HCT116 (cell line): ENCODE data around the gene TRPM5. TPM values are rescaled to one million over a fixed set of nuclear protein-coding genes. Genes with fewer than 3 reads are reported as not detected.

ENCODE experiments used
- ATAC-seq: fragments of 200-7000 bp; cut with Tn5 transposase; 2 replicates; pipeline ENCODE4 v1.9.1; 2020; ENCODE audit warnings: mild to moderate bottlenecking, moderate library complexity
- BruUV-seq: library from RNA; stranded (reverse); fragments of 400-500 nt; replicated peaks from 2 replicates; lab custom pipeline; 2021; lab: Mats Ljungman, UMichigan
- CTCF ChIA-PET: fragments of 300-600 bp; sonication (Branson Sonifier 250); formaldehyde crosslinking; loops from one replicate; lab custom pipeline; 2021; ENCODE audit warnings: antibody characterized with exemption; lab: Charles Lee
- POLR2A ChIA-PET: fragments of 300-600, 350-600 bp; sonication (Branson Sonifier 250); formaldehyde crosslinking; loops from one replicate; lab custom pipeline; 2021; ENCODE audit warnings: antibody characterized with exemption; lab: Charles Lee
- RAD21 ChIA-PET, 2 experiments: fragments of 300-600 bp; sonication (Branson Sonifier 250); formaldehyde crosslinking; loops; one replicate each; lab custom pipeline; 2023; ENCODE audit warnings: low total read pairs in 2 of 2; ENCODE audit not compliant: uncharacterized antibody in 2 of 2, unreplicated experiment in 2 of 2, low non-redundant PET in 1 of 2; lab: Charles Lee
- DNase-seq: peaks from one replicate; pipeline ENCODE4 v3.0.0-alpha.2; 2010; ENCODE audit warnings: low read depth, low spot score
- H2AFZ ChIP-seq: fragments of 200-600 bp; shearing (Covaris generic), sonication (generic); 2 replicates; pipeline ENCODE4 v1.6.1; 2017; ENCODE audit warnings: low read depth, mixed run types, mixed read lengths, antibody characterized with exemption, low read length; ENCODE audit not compliant: poor library complexity, severe bottlenecking
- H3K27ac ChIP-seq: 2 replicates; pipeline ENCODE4 v1.5.1; 2012; ENCODE audit warnings: low read depth, low read length
- H3K27me3 ChIP-seq: fragments of 200-600 bp; sonication (generic); 2 replicates; pipeline ENCODE4 v1.6.1; 2016; ENCODE audit warnings: mixed run types, low read length, mixed read lengths; ENCODE audit not compliant: insufficient read depth
- H3K36me3 ChIP-seq, 2 experiments: fragments of 200-500 bp in 1 of 2; fragments of 200-600 bp in 1 of 2; sonication (Bioruptor generic) in 1 of 2; sonication (generic) in 1 of 2; 2 replicates each; pipeline versions ENCODE4 v1.5.1 to v1.6.1; 2014 to 2016; ENCODE audit warnings: low read length in 2 of 2, inconsistent platforms in 1 of 2, mixed read lengths in 1 of 2, mixed run types in 1 of 2; ENCODE audit not compliant: insufficient read depth in 2 of 2, control insufficient read depth in 1 of 2
- H3K4me1 ChIP-seq, 2 experiments: fragments of 200-600 bp in 1 of 2; sonication (generic) in 1 of 2; 2 replicates each; pipeline versions ENCODE4 v1.5.1 to v1.6.1; 2012 to 2017; ENCODE audit warnings: low read length in 2 of 2, inconsistent platforms in 1 of 2, mild to moderate bottlenecking in 1 of 2, mixed read lengths in 1 of 2, mixed run types in 1 of 2, moderate library complexity in 1 of 2; ENCODE audit not compliant: insufficient read depth in 2 of 2, control insufficient read depth in 1 of 2
- H3K4me2 ChIP-seq: fragments of 200-600 bp; sonication (generic); 2 replicates; pipeline ENCODE4 v1.6.1; 2017; ENCODE audit warnings: mixed run types, low read length, mixed read lengths
- H3K4me3 ChIP-seq, 2 experiments: fragments of 200-600 bp in 1 of 2; sonication (generic) in 1 of 2; replicated peaks in 1 of 2; 2 replicates each; pipeline ENCODE4 v1.5.1; 2011 to 2016; ENCODE audit warnings: low read length in 2 of 2, control low read depth in 1 of 2, low read depth in 1 of 2, mild to moderate bottlenecking in 1 of 2, mixed read lengths in 1 of 2, mixed run types in 1 of 2
- H3K79me2 ChIP-seq: fragments of 200-600 bp; sonication (generic); 2 replicates; pipeline ENCODE4 v1.6.1; 2017; ENCODE audit warnings: mild to moderate bottlenecking, mixed run types, low read length, moderate library complexity, mixed read lengths; ENCODE audit not compliant: insufficient read depth
- H3K9ac ChIP-seq: fragments of 200-600 bp; sonication (generic); 2 replicates; pipeline ENCODE4 v1.6.1; 2016; ENCODE audit warnings: low read length, mixed read lengths
- H3K9me2 ChIP-seq: fragments of 200-600 bp; sonication (generic), shearing (Covaris generic); 2 replicates; pipeline ENCODE4 v1.6.1; 2017; ENCODE audit warnings: mixed run types, mild to moderate bottlenecking, moderate library complexity; ENCODE audit not compliant: insufficient read depth
- H3K9me3 ChIP-seq, 2 experiments: fragments of 200-500 bp in 1 of 2; fragments of 200-600 bp in 1 of 2; sonication (Bioruptor generic) in 1 of 2; sonication (generic) in 1 of 2; 2 replicates each; pipeline ENCODE4 v1.6.1; 2014 to 2017; ENCODE audit warnings: low read length in 2 of 2, mixed read lengths in 2 of 2, inconsistent platforms in 1 of 2, low read depth in 1 of 2, mild to moderate bottlenecking in 1 of 2, mixed run types in 1 of 2, moderate library complexity in 1 of 2; ENCODE audit not compliant: control insufficient read depth in 1 of 2, insufficient read depth in 1 of 2
- H4K20me1 ChIP-seq: fragments of 200-600 bp; sonication (generic), shearing (Covaris generic); 2 replicates; pipeline ENCODE4 v1.6.1; 2017; ENCODE audit warnings: mixed run types, mild to moderate bottlenecking, moderate library complexity; ENCODE audit not compliant: insufficient read depth
- CBX3 ChIP-seq: IDR thresholded peaks from 2 replicates; pipeline ENCODE4 v1.6.1; 2012; ENCODE audit warnings: low read depth
- EGR1 ChIP-seq: IDR thresholded peaks from 2 replicates; pipeline ENCODE4 v1.6.1; 2012; ENCODE audit warnings: low read depth
- ELF1 ChIP-seq: IDR thresholded peaks from 2 replicates; pipeline ENCODE4 v1.6.1; 2012; ENCODE audit warnings: low read depth, borderline replicate concordance
- POLR2A ChIP-seq: IDR thresholded peaks from 2 replicates; pipeline ENCODE4 v1.7.0; 2011; ENCODE audit warnings: borderline replicate concordance; ENCODE audit not compliant: insufficient read depth, insufficient read length; ENCODE audit errors: extremely low read depth
- POLR2AphosphoS5 ChIP-seq: IDR thresholded peaks from 2 replicates; pipeline ENCODE4 v1.6.1; 2011; ENCODE audit warnings: mild to moderate bottlenecking, low read depth, low read length, moderate library complexity
- RAD21 ChIP-seq: IDR thresholded peaks from 2 replicates; pipeline ENCODE4 v1.6.1; 2012; ENCODE audit warnings: low read depth, mild to moderate bottlenecking
- SIN3A ChIP-seq: IDR thresholded peaks from 2 replicates; pipeline ENCODE4 v1.6.1; 2012; ENCODE audit warnings: low read depth
- SP1 ChIP-seq: IDR thresholded peaks from 2 replicates; pipeline ENCODE4 v1.6.1; 2012; ENCODE audit warnings: low read depth
- SRF ChIP-seq: IDR thresholded peaks from 2 replicates; pipeline ENCODE4 v1.6.1; 2012; ENCODE audit warnings: low read depth
- TCF7L2 ChIP-seq: IDR thresholded peaks from 2 replicates; pipeline ENCODE4 v1.7.0; 2011; ENCODE audit warnings: borderline replicate concordance, inconsistent platforms; ENCODE audit not compliant: insufficient read depth, insufficient read length; ENCODE audit errors: extremely low read depth
- ZFX ChIP-seq: fragments of 450-650 bp; IDR thresholded peaks from 2 replicates; pipeline ENCODE4 v1.6.1; 2017
- intact Hi-C: fragments of 100-400 bp; cut with micrococcal nuclease; formaldehyde crosslinking; loops from 2 replicates; pipeline ENCODE4 v1.10.0; 2022
- total RNA-seq: library from RNA; stranded (reverse); gene quantifications from one replicate; pipeline ENCODE4 v1.2.1, GENCODE V29; 2021; ENCODE audit not compliant: unreplicated experiment
- TF ChIP-seq, protein P1 (sequence below): IDR thresholded peaks from 2 replicates; pipeline ENCODE4 v1.6.1; 2012

Gene TRPM5
- total RNA-seq, 1 experiment from 2014 or later: 0.07 TPM

DNA sequence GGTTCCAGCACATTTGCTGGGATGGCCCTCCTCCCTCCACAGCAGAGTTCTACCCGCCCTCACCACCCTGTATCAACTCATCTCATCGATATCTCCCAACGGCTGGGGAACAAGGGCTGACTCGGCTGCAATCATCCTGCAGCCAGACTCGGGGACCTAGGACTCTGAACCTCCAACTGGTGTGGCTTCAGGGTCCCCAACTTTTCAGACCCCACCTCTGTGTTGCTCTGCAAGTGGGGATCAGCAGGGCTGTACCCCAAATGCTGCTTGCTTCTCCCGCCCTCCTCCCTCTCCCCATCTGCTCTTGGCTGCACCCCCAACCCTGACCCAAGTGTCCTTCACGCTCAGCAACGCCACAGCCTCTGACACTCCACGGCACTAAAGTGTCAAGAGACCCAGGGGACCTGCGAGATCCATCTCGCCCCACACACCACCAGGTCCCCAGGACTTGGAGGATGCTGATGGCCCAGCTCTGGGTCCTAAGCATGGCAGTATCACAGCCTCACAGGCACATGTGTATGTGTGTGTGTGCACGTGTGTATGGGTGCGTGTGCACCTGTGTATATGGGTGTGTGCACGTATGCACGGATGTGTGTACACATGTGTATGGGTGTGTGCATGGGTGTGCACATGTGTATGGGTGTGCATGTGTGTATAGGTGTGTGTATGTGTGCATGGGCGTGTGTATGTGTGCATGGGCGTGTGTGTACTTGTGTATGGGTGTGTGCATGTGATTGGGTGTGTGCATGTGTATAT, 26.9 kb upstream of the TRPM5 start:
- no peaks in the 10 kb centered on the region for H3K9me2 ChIP-seq
- ChIA-PET POLR2A (no interaction called here), RAD21 (no interaction called here), CTCF (no interaction called here)
- no peak overlapping the region for H3K27ac ChIP-seq
- TF ChIP-seq SRF: no peak
- H3K79me2 ChIP-seq: no peaks in the 10 kb centered on the region
- ATAC-seq: no peak
- H2AFZ ChIP-seq: no peak overlapping the region
- no peaks in the 10 kb centered on the region for H3K4me1 ChIP-seq
- no peak overlapping the region for H3K4me2 ChIP-seq
- H3K36me3 ChIP-seq: no peaks in the 10 kb centered on the region
- H3K9me3 ChIP-seq: no peaks in the 10 kb centered on the region
- no peaks in the 10 kb centered on the region for H4K20me1 ChIP-seq
- H3K4me3 ChIP-seq: no peak overlapping the region
- no TSS peak for BruUV-seq
- no peaks in the 10 kb centered on the region for H3K27me3 ChIP-seq
- no peak overlapping the region for H3K9ac ChIP-seq
- DNase-seq: no peak
- intact Hi-C loops: no loop called here

DNA sequence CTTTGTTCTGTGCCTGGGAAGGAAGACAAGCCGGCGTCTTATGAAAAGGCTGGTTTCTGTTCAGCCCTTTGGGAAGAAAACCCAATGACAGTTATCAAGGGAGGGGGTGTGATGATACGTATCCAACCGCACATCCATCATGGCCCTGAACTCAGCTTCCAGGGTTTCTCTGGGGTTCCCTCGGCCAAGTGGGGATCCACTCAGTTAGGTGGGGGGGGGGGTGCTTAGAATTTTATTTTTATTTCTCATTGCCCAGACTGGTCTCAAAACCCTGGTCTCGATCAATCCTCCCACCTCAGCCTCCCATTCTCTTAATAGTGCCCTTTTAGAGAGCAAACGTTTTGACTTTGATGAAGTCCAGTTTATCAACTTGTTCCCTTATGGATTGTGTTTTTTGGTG, 26.2 kb upstream of the TRPM5 start:
- Histone ChIP-seq H3K36me3 (no peaks in the 10 kb centered on the region), H3K27me3 (no peaks in the 10 kb centered on the region), H3K4me1 (no peaks in the 10 kb centered on the region), H3K9me3 (no peaks in the 10 kb centered on the region), H3K4me2 (no peak overlapping the region), H3K4me3 (no peak overlapping the region), H3K9ac (no peak overlapping the region), H2AFZ (no peak overlapping the region), H3K79me2 (no peaks in the 10 kb centered on the region), H3K27ac (no peak overlapping the region), H3K9me2 (no peaks in the 10 kb centered on the region), H4K20me1 (no peaks in the 10 kb centered on the region)
- POLR2A ChIA-PET: no interaction called here
- no peak for DNase-seq
- TF ChIP-seq EGR1 (no peak), POLR2AphosphoS5 (no peak), CBX3 (no peak), POLR2A (no peak), RAD21 (no peak), SIN3A (no peak), SP1 (no peak), TCF7L2 (no peak), ZFX (no peak), ELF1 (no peak)
- TF ChIP-seq, protein P1, sequence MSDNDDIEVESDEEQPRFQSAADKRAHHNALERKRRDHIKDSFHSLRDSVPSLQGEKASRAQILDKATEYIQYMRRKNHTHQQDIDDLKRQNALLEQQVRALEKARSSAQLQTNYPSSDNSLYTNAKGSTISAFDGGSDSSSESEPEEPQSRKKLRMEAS: no peak
- intact Hi-C loops: no loop called here
- RAD21 ChIA-PET: no interaction called here
- ATAC-seq: no peak
- BruUV-seq: no TSS peak
- CTCF ChIA-PET: no interaction called here
